GM18519 (cell line): Measurements from ENCODE around the gene AGAP3.

Experiments used
- ATAC-seq: cut with Tn5 transposase; IDR thresholded peaks from one replicate; pipeline ENCODE4 v1.9.1; 2021; ENCODE audit warnings: mild to moderate bottlenecking, moderate library complexity; ENCODE audit not compliant: unreplicated experiment, low FRiP score

Gene AGAP3

DNA sequence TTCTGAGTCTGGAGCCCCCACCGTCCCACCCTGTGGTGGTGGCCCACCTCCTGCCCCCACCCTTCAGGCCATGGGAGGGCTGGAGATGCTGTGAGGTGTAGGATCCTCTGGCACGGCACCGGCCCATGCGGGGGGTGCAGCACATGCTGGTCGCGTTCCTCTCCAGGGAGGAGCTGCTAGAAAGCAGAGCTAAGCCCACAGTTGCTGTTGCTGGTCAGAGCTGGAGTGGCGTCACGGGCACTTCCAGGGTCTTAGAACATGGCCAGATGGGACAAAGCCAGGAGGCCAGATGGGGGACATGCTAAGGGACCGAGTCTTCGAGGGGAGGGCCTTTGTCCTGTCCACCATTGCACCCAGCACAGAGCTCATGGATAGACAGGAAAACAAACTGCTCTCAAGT lies 21.6 kb downstream of the AGAP3 start:
- ATAC-seq: no peak

DNA sequence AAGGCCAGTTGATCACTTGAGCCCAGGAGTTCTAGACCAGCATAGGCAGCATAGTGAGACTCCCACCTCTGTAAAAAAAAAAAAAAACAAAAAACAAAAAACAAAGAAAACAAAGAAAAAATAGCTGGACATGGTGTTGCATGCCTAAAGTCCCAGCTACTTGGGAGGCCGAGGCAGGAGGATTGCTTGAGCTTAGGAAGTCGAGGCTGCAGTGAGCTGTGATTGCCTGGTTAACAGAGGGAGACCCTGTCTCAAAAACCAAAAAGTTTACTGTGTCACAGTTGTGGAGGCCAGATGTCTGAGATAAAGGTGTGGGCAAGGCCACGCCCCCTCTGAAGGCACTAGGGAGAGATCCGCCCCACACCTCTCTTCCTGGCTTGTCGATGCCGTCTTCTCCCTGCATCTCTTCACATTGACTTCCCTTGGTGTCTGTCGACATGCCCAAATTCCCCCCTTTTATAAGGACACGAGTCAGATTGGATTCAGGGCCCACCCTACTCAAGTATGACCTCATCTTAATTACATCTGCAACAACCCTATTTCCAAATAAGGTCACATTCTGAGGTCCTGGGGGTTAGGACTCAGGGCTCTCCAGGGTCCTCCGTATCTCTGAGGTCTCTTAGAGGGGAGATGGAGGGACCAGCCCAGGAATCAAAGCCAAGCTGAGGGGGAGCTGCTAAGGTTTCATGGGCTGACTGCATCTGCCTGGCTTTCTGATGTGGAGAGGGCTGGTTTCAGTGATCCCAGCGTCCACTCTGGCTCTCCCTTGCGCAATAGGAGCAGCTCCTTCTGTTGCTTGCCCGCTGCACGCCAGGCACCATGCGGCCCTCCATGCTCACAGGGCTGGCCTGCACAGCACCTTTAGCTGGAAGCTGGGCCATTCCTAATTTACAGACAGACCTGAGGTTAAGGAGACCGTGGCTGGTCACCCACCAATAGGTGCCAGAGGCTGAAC lies 23.1 kb downstream of the AGAP3 start:
- ATAC-seq: no peak

DNA sequence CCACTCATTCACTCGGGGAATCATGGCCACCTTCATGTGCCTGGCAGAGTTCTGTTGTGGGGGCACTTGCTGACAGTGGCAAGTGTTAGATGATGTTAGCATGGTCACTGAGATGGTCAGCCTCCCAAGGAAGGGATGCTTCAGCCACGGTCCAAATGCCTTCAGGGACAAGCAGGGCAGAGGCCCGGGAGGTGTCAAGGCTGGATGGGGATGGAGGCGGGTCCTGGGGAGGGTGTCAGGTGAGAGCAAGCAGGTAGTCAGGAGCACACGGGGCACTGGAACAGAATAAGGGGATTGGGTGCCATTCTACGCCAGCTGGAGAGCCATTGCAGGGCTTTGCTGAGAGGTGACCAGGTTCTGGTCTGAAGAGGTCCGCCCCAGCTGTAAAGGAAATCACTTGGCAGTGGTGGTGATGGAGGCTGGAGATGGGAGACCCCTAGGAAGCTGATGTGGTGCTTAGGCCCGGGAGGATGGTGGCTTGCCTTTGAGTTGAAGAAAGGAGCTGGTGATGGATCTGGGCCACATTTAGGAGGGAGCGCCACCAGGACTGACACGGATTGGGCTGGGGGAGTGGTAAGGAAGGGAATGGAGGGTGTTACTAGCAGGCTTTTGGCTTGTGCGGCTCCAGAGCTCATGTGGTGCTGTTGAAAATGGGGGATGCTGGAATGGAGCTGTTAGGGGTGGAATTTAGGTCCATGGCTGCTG lies 24.1 kb downstream of the AGAP3 start:
- no peak for ATAC-seq

DNA sequence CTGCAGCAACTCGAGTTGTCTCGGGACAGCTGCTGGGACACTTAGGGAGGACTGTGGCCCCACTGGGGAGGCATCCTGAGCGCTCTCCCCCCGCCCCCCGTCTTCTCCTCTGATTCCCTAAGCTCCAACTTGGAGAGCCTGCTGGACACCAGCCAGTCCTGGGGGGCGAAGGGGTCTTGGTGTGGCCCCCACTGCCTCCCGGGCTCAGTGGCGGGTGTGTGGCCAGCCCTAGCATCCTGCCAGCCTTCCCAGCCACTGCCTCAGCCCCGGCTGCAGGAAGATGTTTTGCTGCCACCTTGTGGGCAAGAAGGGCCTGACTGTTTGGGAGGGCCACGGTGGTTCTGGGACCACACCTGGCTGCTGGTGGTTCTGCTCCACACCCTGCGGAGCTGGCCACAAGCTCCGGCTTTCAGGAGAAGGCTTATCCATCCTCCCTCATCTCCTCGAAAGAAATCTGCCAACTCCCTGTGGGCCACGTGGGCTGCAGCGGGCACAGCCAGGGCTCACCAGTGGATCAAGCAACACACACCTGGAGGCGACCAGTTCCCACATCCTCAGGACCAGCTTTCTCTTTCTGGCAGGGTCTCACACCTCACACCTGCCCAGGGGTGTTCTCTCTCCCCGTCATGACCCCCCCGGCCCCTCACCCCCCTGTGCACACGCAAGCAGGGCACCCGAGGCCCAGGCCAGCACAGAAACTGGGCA lies 24.8 kb downstream of the AGAP3 start:
- ATAC-seq: no peak

DNA sequence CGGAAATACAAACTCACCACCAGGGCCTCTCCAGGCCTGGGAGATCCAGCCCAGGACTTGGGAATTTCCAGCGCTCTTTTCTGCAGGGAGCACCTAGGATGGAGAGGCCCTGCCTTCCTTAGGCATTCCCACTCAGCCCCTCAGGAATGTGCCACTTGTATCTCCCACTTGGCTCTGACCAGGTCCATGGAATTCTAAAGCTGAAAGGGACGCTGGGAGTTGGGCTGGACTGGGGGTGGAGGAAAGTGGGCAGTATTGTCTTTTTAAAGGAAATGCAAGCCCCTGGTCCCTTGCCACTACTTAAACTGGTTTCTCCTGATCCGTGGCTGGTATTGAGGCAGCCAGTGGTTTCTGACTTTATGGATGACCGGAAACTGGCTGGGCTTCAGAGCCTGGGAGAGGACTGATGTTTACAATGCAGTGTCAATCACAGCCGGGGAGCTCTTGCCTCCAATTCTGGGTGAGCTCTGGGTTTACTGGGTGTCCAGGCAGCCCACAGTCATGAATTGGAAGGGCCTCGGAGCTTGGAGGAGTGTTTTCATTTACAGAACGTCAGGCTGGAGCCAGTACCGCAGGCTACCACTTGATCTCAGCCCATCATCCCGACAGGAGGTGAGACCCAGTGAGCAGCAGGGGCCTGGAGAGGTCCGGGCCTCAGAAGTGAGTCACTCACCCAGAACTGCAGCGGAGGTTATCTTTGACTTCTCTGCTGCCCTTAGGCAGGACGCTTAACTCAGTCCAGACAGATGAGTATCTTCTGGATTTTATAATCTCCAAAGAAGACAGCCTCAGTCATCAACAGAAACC lies 27.3 kb downstream of the AGAP3 start:
- no peak for ATAC-seq

DNA sequence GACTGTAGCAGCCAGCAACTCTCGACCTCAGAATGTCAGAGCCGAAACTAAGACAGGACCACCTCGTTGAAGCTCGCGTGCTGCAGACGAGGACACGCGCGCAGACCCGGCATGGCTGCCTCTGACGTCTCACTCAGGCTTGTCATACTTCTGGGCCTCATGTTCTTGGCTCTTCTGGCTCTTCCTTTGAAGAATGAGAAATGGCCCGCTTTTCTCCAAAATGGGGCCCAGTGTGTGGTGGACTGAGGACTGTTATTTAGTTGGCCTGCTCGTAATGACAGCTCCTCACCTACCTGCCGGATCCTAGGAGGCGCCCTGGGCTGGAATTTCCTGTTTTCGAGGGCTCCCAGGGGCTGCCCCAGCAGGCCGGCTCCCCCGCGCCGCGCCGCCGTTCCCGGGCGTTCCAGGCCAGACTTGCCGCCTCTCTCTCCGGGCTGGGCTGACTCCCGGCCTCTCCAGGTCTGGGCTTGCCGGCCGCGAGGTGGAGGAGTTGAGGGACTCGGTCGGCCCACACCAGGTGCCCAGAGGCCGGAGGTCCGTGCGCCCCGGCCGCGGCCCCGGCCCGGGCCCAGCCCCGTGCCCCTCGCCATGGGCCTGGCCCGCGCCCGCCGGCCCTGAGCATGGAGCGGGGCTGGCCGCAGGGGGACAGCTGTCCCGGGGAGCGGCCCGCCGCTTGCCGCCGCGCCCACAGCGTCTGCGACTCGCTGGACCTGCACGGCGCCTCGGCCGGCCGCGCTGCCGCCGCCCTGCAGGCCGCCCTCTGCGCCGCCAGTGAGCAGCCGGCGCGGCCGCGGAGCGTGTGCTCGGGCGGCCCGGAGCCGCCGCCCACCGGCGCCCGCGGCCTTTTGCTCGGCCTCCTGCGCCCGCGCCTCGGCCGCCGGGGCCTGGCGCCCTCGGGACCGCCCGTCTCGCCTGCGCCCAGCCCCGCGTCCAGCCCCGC lies 28.1 kb downstream of the AGAP3 start:
- no peak for ATAC-seq

DNA sequence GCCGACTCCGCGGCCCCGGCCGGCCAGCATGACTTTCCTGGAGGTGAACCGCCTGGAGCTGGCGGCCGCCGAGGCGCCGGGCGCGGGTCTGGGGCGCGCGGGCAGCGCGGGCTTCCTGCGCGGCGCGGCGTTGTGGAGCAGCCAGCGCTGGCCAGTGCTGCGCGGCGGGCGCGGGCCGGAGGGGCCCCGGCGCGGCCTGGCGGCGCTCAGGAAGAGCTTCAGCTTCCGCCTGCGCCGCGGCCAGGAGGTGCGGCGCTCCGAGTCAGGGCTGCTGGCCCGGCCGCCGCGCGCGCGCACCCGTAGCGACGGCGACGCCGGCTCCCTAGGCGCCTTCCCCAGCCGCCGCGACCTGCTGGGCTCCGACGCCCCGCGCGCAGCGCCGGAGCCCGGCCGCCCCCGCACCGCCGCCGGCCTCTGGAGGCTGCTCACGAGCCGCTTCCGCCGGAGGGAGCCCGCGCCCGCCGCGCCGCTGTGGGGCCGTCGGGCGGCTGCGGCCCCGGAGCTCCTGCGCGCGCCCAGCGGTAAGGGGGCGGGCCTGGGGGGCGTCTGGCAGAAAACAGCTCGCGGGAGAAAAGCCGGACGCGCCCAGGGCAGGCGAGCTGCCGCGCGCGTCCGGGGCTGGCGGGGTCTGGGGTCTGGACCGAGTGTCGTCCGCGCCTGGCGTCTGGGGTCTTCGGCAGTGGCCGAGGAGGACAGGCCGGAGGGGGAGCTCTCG lies 29.0 kb downstream of the AGAP3 start:
- no peak for ATAC-seq

DNA sequence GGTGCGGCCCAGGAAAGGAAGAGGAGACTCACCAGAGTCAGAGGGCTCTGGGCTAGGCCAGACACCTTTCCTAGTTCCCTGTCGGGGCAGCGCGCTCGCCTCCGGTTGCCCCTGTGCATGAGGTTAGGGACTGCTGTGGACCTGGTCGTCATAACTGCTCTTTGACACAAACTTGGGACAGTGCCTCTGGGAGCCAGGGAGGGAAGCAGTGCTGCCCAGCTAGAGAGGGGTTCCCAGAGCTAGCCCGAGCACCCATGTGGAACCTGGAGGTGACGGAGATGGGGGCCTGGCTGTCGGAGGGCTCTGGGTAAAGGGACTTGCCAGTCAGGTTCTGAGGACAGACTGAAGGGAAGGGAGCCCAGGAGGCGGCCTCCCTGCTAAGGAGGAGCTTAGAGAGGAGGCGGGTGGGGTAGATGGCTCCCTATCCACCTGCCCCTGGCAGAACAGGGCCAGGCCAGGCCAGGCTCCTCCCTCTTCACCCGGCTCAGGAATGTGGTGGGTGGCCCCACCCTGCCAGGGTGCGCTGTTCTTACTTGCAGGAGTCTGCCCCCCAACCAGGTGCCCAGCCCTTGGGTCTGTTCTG lies 29.7 kb downstream of the AGAP3 start:
- no peak for ATAC-seq

DNA sequence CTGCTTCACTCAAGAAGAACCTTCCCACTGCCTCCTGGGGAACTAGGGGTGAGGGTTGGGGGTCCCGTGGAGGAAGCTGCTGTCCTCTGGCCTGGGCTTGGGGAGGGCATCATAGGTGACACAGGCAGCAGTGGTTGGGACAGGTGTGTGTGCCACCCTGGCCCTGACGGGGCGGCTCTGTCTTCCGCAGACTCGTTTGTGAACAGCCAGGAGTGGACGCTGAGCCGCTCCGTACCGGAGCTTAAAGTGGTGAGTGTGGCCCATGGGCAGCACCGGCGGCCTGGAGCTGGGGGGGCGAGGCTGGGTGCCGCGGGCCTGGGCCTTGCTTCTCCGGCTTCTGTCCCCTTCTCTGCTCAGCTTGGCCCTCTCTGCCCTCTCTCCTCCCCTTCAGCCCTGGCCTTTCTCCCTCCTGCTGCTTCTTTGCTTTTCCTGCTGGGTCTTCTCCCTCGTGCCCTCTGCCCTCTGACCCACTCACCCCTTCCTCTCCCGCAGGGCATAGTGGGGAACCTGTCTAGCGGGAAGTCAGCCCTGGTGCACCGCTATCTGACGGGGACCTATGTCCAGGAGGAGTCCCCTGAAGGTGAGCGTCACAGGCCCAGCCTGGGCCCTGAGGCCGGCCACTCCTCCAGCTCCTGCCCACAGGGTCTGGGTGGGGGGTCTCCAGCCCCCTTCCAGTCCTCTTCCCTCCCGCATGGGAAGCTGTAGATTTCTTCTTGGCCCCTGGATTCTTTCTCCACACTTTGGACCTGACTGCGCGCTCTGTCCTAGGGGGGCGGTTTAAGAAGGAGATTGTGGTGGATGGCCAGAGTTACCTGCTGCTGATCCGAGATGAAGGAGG lies 30.5 kb downstream of the AGAP3 start:
- ATAC-seq: no peak

DNA sequence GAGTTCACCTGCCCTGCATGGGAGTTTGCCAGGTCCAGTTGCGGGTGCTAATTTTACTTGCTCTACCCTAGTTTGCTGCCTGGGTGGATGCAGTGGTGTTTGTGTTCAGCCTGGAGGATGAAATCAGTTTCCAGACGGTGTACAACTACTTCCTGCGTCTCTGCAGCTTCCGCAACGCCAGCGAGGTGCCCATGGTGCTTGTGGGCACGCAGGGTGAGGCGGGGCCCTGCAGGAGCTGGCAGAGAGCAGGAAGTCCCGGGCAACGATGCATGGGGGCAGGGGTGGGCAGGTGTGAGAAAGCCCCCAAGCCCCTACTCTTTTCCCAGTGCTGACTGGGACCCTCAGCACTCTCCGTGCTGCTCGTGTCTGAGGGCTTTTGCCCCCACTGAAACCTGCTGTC lies 31.3 kb downstream of the AGAP3 start:
- no peak for ATAC-seq

DNA sequence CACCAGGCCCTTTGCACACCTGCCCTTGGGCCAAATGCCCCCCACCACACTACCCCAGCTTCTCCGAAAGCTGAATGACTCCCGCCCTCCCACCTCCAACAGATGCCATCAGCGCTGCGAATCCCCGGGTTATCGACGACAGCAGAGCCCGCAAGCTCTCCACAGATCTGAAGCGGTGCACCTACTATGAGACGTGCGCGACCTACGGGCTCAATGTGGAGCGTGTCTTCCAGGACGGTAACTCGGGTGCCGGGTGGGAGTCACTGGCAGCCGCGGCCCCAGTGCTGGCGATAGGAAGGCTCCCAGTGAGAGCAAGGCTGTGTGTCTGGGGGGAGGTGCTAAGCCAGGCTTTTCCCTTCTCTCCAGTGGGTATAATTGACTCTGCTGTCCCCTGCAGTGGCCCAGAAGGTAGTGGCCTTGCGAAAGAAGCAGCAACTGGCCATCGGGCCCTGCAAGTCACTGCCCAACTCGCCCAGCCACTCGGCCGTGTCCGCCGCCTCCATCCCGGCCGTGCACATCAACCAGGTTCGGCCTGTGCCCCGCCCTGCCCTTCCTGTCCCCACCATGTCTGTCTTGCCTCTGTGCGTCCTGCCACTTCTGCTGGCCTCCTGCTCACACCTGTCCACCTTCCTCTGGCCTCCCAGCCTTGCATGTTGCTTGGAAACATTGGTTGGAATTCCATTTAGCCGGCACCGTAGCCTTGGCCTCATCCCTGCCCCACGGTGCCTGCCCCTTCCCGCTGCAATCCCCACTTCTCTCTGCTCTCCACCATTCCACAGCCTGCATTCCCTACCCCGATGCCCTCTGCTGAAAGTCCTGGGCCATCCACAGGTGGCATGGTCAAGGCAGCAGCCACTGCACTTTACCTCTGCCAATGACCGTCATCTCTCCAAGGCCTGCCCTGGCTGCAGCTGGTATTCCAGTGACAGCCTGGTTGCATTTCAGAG lies 32.1 kb downstream of the AGAP3 start:
- ATAC-seq: no peak

DNA sequence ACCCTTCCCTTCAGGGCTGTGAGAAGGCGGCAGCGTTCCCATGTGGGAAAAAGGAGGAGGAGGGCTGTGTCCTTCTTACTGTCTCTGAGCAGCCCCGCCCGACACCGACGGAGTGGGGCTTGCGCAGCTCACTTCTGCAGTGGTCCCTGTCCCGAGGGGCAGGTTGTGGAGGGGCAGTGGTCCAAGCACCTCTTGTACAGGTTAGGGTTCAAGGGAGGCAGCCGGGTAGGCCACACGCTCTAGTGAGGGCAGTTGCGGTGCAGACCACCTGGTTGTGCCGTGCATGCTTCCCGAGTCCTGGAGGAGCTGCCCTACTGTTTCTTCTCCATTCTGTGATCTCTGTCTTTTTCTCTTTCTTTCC lies 32.8 kb downstream of the AGAP3 start:
- ATAC-seq: no peak

DNA sequence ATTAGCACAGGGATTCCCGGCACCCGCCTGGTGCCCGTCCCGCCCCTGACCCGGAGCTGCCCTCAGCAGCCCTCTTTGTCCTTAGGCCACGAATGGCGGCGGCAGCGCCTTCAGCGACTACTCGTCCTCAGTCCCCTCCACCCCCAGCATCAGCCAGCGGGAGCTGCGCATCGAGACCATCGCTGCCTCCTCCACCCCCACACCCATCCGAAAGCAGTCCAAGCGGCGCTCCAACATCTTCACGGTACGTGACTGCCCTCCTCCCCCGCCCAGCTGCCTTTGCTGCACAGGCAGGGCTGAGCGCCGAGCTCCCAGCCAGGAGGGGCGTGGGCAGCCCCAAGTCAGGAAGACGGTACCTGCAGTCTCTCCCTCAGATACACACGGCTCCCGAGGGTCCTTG lies 33.6 kb downstream of the AGAP3 start:
- ATAC-seq: no peak

DNA sequence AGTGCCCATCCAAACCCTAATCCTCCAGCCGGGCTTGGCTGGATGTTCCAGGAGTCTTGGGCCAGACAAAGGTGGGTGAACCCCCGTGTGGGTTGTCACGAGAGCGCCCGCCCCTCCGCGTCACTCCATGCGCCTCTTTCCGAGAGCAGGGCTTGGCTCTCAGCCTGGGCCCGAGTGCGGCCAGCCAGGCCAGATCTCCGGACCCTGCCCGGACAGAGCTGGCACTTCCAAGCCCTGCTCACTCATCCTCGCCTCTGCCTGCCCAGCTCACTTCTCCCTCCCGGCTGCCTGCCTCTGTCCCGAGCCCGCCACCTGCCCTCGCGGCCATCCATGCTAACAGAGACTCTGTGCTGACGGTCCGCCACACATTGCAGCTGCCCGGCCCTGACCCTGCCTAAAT lies 34.6 kb downstream of the AGAP3 start:
- ATAC-seq: no peak

DNA sequence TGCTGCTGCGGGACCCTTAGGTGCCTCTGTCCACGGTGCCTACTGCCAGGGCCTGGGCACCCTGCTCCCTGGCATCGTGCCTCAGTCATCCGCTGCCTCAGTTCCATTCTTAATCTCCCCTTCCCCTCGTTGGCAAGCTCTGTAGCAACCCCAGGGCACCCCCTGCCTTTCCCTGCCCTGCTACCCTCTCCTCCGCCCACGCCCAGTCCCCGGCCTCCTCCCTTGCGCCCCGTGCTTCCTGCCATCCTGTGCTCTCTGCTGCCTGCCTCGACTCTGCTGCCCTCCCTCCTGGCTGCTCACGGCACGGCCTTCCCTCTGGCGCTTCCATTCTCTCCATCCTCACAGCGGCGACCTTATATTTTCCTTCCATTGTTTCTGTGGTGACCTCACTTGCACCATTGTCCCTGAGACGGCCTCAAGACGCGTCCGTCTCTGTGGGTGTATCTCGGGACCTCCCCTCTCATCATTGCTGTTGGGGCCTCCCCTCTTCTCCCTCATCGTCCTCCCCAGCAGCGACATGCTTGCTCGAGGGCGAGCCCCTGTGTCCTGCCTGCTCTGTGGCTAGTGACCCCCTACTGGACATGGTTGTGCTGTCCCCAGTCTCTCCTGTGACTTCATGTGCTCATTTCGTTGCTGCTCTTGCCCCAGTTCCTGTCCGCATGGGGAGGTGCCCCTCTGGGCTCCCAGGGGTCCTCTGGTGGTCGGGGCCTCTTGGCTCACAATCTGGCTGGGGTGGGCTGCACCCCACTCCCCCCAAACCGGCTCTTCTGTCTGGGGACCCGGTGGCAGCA lies 35.3 kb downstream of the AGAP3 start:
- ATAC-seq: no peak

DNA sequence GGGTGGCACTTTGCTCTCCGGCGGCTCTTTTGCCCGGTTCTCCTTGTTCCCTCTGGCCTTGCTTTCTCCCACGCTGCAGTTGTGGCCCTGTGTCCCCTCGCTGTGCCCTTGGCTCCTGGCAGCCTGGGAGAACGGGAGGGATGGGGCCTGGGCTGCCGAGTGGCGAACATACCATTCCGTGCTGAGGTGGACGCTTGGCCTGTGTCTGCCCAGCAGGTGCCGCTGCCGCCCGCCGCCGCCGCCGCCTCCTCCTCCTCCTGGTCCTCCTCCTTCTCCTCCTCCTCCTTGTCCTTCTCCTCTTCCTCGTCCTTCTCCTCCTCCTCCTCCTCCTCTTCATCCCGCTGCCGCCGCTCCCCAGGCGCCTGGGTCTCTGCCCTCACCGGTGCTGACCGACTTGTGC lies 36.0 kb downstream of the AGAP3 start:
- ATAC-seq: no peak
